ENCODE results near the gene CD48.
A peak's percentile ranks its signal among the peaks of the same experiment; 100 is the strongest.

Gene CD48

GRCh38 chr1:160676869-160677597 lies 34.6 kb downstream of the CD48 start:
- no peak for DNase-seq (ENCODE audit: low spot score)

DNA sequence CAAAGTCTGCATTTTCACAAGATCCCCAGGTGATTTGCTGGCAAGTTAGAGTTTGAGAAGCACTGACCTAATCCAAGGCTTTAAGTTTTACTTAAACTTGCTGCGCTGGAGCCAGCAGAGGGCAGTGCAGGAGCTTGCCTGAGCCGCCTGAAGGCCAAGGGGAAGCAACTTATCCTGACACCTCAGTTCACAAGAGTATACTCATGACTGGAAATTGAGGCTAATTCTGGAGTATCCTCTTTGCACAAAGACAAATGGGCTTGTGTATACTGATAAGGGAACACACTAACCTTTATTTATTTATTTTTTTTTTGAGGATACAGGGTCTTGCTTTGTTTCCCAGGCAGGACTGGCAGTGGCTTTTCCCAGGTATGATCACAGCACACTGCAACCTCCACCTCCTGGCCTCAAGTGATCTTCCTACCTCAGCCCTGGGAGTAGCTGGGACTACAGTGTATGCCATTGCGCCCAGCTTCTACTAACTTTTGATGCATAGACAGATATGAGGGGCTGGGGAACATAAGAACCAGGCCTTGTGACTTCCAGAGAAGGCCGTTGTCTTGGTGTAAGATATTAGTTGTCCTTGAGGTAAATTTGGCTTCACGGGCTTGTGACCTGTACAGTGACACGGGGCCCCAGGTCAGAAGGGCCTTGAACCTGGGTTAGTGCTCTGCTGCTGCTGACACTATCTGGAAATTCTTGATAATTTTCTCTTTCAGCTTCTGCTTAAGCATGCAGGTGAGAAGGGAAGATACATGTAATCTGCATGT lies 35.8 kb downstream of the CD48 start:
- DNase-seq (ENCODE audit: low spot score), result peak; percentile 55

DNA sequence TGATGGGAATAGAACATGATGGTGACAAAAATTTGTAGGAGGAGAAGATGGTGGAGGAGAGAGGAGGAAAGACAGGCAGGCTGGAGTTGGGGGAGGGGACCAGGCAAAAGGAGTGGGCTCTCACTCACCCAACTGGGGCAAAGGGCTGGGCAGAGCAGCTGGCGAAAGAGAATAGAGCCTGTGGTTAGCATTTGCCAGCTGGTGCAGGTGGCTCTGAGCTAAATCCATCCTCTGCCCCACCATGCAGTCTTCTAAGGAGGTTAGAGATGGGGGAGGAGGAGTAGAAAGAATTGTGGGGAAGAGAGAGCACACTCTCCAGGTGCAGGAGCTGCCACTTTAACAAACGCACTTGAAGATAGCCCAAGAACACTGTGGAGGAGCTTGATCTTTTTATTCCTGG lies 37.2 kb downstream of the CD48 start:
- no peak for DNase-seq (ENCODE audit: low spot score)

DNA sequence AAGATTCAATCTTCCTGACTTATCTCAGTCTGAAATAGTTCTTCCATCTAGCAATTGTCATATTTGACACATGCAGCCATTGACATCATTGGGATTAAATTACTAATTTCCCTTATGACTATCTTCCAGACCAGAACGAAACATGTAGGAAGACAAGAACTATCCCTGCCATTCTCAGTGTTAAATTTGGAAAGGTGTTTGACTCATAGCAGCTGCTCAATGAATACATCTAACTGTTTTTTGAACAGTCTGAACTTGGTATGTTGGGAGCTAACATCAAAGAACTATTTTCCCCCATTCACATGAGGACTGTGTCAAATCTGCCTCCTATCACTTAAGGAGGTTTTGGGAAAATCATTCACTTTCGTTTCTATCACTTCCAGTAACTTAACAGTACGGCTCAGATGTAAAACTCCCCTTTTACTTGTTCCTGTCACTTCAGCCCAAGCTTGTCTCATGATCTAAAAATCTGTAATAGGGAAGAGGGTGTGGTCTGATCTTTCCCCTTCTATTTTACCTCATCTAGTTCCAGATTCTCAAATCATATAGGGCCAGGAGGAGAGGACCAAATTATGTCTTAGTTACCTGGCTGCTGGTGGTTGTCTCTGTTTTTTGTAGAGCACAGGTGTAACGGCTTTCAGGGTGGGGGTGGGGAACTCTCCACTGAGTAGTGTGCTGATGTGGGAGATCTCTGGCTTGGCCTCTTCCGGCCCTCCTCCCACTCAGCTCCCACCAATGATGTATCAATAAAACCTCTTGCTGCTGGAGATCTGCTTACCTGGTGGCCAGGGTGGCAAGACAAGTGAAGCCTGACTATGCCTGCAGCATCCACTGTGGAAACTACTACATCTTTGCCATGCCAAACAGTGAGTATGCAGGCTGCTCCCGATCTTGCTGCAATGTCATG lies 38.6 kb downstream of the CD48 start:
- DNase-seq (ENCODE audit: low spot score), result no peak

GRCh38 chr1:160671603-160672517 lies 39.8 kb downstream of the CD48 start:
- DNase-seq (ENCODE audit: low spot score), result no peak

DNA sequence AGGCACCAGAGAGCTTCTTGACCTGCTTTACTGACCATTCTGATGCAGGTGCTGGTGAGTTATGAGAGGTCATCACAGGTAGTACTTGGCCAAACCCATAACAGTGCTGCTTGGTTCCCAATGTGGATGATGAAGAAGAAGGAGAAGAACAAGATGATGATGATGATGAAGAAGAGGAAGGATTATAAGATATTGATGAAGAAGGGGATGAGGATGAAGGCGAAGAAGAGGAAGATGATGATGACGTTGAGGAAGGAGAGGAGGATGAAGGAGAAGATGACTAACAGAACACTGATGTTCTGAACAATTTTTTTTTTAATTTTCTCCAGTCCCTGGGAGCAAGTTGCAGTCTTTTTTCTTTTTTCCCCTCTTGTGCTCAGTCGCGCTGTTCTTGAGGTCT lies 40.9 kb downstream of the CD48 start:
- DNase-seq (ENCODE audit: low spot score), result no peak

- no peak for DNase-seq (ENCODE audit: low spot score)
Measured at GRCh38 chr1:160669802-160670201, 41.8 kb downstream of the CD48 start.

GRCh38 chr1:160669276-160669675 lies 42.3 kb downstream of the CD48 start:
- no peak for DNase-seq (ENCODE audit: low spot score)

DNA sequence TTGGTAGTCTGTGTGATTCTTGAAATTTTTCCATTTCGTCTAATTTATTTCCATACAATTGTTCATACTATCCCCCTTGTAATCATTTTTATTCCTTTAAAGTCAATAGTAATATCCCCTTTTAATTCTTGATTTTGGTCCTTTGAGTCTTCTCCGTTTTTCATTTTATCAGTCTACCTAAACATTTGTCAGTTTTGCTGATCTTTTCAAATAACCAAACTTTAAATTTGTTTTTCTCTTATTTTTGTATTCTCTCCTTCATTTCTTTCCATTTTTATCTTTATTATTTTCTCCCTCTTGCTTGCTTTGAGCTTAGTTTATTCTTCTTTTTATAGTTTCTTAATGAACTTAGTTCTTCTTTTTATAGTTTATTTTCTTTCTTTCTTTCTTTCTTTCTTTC lies 43.7 kb downstream of the CD48 start:
- DNase-seq (ENCODE audit: low spot score), result no peak

GRCh38 chr1:160666079-160666442 lies 45.6 kb downstream of the CD48 start:
- no peak for DNase-seq (ENCODE audit: low spot score)

DNA sequence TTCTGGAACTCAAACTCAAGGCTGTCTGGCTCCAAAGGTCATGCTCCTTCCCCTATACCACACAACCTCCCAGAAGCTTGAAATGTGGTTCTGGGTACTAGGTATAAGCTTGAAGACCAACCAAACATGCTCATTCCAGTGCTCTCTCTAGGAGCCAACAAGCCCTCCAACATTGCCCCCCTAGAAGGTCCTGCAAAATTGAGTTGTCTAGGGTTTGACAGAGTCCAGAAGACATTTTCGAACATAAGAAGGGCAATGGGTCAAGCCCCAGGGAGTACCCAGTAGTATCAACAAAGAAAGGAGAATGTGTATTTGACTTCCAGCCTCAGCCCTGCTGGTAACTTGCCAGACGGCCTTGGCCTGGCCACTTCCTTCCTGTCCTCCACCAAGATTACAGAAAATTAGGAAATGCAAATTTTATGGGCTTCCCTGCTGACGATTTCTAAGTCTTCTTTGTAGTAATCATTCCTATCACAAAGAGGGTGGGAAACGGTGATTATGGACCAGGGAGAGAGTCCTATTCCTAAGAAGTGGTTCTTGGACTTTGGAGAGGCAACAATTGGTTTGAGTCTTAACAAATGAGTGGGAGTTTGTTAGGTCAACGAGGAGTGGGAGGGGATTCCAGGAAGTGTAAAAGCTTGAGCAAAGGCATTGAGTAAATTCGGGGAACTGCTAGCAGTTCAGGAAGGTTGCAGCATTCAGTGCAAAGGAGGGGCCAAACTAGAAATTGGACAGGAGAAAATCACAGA lies 46.1 kb downstream of the CD48 start:
- DNase-seq (ENCODE audit: low spot score), result no peak

- no peak for DNase-seq (ENCODE audit: low spot score)
Measured at GRCh38 chr1:160664573-160665051, 47.0 kb downstream of the CD48 start.

GRCh38 chr1:160662910-160663309 lies 48.7 kb downstream of the CD48 start:
- no peak for DNase-seq (ENCODE audit: low spot score)

GRCh38 chr1:160659566-160659965 lies 52.1 kb downstream of the CD48 start:
- DNase-seq (ENCODE audit: low spot score), result no peak

DNA sequence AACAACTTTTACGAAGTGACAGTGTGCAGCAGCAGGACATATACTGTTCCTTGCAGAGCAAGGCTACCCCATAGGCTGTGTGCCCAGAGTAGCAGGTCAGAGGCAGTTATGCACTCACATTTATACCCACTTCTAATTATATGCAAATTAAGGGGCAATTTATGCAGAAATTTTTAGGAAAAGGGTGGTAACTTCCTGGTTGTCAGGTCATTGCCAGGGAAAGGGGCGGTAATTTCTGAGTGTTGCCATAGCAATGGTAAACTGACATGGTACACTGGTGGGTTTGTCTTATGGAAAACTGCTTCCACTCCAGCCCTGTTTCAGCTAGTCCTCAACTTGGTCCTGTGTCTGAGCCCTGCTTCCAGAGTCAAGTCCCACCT lies 52.8 kb downstream of the CD48 start:
- DNase-seq (ENCODE audit: low spot score), result no peak

- no peak for DNase-seq (ENCODE audit: low spot score)
Measured at GRCh38 chr1:160658162-160658813, 53.3 kb downstream of the CD48 start.

- no peak for DNase-seq (ENCODE audit: low spot score)
Measured at GRCh38 chr1:160657250-160657781, 54.3 kb downstream of the CD48 start.

DNA sequence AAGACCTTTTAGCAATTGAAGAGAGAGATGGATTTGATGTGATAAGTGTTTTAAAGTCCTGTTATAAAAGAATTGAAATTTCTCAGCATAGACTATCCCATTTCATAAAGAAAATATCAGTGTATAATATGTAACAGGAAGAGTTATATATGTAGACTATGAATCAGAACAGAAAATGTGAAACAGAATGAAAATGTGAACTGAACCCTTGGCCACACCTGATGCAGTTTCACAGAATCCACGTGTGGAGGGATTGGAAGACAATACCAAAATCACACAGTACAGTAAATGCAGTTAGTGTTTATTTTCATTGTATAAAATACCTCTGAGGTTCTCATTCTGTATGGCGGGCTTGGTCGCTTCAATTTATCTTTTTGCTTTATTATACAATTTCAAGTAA lies 54.9 kb downstream of the CD48 start:
- DNase-seq (ENCODE audit: low spot score), result no peak

DNA sequence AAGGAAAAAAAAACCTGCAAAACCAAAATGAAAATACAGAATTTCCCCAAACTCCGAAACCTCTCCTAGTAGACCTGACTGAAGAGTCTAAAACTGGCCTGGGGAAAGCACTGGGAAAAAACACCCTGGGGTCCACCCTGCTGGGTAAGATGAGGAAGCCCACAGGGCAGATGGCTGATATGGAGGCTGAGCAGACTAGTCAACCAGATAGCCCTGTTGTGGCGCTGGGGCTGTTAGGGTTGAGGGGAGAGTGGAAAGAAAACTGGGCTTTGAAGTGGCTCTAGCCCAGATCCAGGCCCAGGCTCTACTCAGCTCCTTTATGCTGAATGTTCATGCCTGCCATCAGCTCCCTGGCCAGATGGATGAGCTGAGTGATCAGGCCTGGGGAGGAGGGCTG lies 58.0 kb downstream of the CD48 start:
- DNase-seq (ENCODE audit: low spot score), result no peak
